Activated CD8-positive, alpha-beta T cell treated with anti-CD3 and anti-CD28 coated beads for 36 hours (primary cell): ENCODE data around the gene KLHDC7A. TPM values are rescaled to one million over a fixed set of nuclear protein-coding genes. Genes with fewer than 3 reads are reported as not detected.

Experiments
- ATAC-seq: fragments of 200-7000 bp; cut with Tn5 transposase; one replicate; pipeline ENCODE4 v1.10.0; 2021; ENCODE audit warnings: mild to moderate bottlenecking, moderate library complexity
- CTCF ChIA-PET: fragments of 350-600 bp; sonication (Branson Sonifier 250); formaldehyde crosslinking; loops from one replicate; lab custom pipeline; 2021; ENCODE audit warnings: antibody characterized with exemption; lab: Charles Lee
- POLR2A ChIA-PET: fragments of 350-600 bp; sonication (Branson Sonifier 250); formaldehyde crosslinking; loops from one replicate; lab custom pipeline; 2021; ENCODE audit warnings: antibody characterized with exemption; lab: Charles Lee
- DNase-seq: peaks from one replicate; pipeline ENCODE4 v3.0.0-alpha.2; 2020
- H3K27ac Mint-ChIP-seq: one replicate; pipeline ENCODE4 v1.8.0; 2021; ENCODE audit warnings: mild to moderate bottlenecking, mixed read lengths
- H3K27me3 Mint-ChIP-seq: one replicate; pipeline ENCODE4 v1.8.0; 2021; ENCODE audit warnings: mixed read lengths
- H3K36me3 Mint-ChIP-seq: one replicate; pipeline ENCODE4 v1.8.0; 2021; ENCODE audit warnings: low read depth, mixed read lengths
- H3K4me1 Mint-ChIP-seq: one replicate; pipeline ENCODE4 v1.8.0; 2021; ENCODE audit warnings: low read depth, mixed read lengths
- H3K4me3 Mint-ChIP-seq: one replicate; pipeline ENCODE4 v1.8.0; 2021; ENCODE audit warnings: mild to moderate bottlenecking, moderate library complexity, mixed read lengths
- H3K9me3 Mint-ChIP-seq: one replicate; pipeline ENCODE4 v1.8.0; 2021; ENCODE audit warnings: mixed read lengths
- intact Hi-C: fragments of 100-400 bp; cut with micrococcal nuclease; formaldehyde crosslinking; loops from one replicate; pipeline ENCODE4 v1.10.0; 2022
- total RNA-seq, 2 experiments: library from RNA; stranded (reverse); gene quantifications; one replicate each; pipeline ENCODE4 v1.2.3, GENCODE V29; 2021
- TF ChIP-seq, protein P1 (sequence below): fragments of 200-600 bp; IDR thresholded peaks from one replicate; pipeline ENCODE4 v1.8.0; 2022; ENCODE audit warnings: antibody characterized with exemption, mild to moderate bottlenecking

Gene KLHDC7A
- not detected for total RNA-seq

DNA sequence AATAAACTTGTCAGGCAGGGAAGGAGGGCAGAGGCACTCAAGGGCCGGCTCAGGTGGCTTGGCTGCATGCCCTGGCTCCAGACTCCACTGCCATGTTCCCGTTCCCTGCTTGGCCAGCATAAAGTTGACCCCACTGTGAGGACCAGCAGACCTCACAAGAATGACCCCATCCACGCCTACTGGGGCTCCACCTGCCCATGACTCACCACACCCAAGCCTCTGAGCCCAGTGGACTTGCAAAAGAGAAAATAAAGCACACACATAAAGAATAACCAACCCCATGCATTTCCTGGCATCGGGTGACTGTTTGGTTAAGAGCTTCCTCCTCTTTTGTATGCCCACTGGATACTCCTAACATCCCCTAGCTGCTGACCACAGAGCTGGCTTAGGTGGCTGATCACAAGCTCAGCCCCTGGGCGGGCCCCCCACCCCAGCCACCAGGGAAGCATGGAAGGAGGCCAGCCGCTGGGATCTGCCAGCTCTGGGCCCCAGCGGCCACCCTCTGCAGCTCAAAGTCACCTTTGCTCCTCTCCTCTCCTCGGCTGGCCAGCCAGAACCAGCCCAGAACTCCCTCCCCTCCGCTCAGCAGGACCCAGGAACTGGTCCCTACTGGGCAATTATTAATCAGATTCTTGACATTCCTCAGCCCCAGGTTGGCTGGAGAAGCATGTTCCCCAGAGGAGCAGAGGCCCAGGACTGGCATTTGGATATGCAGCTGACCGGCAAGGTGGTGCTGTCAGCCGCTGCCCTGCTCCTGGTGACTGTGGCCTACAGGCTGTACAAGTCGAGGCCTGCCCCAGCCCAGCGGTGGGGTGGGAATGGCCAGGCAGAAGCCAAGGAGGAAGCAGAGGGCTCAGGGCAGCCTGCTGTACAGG, at the start of gene KLHDC7A:
Gene KLHDC7A (plus strand): TSS at position 616 of the 875 bp plus-strand sequence. CDS start 52 bp downstream, at position 668.
- no peak within 1 kb of the TSS for H3K27ac Mint-ChIP-seq
- no peaks in the 10 kb centered on the region for H3K36me3 Mint-ChIP-seq
- H3K27me3 Mint-ChIP-seq, result no peaks in the 10 kb centered on the region
- TF ChIP-seq, protein P1, sequence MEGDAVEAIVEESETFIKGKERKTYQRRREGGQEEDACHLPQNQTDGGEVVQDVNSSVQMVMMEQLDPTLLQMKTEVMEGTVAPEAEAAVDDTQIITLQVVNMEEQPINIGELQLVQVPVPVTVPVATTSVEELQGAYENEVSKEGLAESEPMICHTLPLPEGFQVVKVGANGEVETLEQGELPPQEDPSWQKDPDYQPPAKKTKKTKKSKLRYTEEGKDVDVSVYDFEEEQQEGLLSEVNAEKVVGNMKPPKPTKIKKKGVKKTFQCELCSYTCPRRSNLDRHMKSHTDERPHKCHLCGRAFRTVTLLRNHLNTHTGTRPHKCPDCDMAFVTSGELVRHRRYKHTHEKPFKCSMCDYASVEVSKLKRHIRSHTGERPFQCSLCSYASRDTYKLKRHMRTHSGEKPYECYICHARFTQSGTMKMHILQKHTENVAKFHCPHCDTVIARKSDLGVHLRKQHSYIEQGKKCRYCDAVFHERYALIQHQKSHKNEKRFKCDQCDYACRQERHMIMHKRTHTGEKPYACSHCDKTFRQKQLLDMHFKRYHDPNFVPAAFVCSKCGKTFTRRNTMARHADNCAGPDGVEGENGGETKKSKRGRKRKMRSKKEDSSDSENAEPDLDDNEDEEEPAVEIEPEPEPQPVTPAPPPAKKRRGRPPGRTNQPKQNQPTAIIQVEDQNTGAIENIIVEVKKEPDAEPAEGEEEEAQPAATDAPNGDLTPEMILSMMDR, result no peak
- POLR2A ChIA-PET, result no interaction called here
- ATAC-seq (no peak), DNase-seq (no peak)
- intact Hi-C loops, result no loop called here
- no peaks in the 10 kb centered on the region for H3K9me3 Mint-ChIP-seq
- no peak within 1 kb of the TSS for H3K4me3 Mint-ChIP-seq
- CTCF ChIA-PET, result interaction anchor here (0.8 kb wide), 1 partner anchor 101 kb away, joined by 4 read pairs; no protein-coding TSS in a partner anchor
- no peaks in the 10 kb centered on the region for H3K4me1 Mint-ChIP-seq

DNA sequence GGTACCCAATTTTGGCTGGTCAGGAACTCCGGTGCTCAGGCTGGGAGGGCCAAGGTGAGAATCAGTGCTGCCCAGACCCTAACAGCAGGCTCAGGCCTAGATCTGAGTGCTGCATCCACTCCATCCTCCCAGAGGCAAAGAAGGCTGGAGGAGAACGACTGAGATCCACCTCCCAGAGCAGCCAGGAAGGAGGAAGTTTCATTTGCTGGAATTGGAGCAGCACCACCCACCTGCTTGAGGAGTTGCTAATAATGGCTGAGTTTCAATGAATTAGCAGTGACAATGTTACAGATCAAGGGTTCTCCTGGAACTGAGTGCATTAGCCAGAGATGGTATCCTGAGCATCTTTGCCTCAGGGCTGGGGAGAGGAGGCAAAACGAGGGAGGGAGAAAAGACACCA, 46.7 kb upstream of the KLHDC7A start:
- POLR2A ChIA-PET, result no interaction called here
- H3K4me1 Mint-ChIP-seq, result no peaks in the 10 kb centered on the region
- DNase-seq (no peak), ATAC-seq (no peak)
- H3K27me3 Mint-ChIP-seq, result peaks cover 7% of the 10 kb centered on the region
- no peak overlapping the region for H3K4me3 Mint-ChIP-seq
- intact Hi-C loops, result no loop called here
- H3K27ac Mint-ChIP-seq, result no peak overlapping the region
- peaks cover 12% of the 10 kb centered on the region for H3K9me3 Mint-ChIP-seq
- H3K36me3 Mint-ChIP-seq, result no peaks in the 10 kb centered on the region
- CTCF ChIA-PET, result no interaction called here
- TF ChIP-seq, protein P1, result no peak

DNA sequence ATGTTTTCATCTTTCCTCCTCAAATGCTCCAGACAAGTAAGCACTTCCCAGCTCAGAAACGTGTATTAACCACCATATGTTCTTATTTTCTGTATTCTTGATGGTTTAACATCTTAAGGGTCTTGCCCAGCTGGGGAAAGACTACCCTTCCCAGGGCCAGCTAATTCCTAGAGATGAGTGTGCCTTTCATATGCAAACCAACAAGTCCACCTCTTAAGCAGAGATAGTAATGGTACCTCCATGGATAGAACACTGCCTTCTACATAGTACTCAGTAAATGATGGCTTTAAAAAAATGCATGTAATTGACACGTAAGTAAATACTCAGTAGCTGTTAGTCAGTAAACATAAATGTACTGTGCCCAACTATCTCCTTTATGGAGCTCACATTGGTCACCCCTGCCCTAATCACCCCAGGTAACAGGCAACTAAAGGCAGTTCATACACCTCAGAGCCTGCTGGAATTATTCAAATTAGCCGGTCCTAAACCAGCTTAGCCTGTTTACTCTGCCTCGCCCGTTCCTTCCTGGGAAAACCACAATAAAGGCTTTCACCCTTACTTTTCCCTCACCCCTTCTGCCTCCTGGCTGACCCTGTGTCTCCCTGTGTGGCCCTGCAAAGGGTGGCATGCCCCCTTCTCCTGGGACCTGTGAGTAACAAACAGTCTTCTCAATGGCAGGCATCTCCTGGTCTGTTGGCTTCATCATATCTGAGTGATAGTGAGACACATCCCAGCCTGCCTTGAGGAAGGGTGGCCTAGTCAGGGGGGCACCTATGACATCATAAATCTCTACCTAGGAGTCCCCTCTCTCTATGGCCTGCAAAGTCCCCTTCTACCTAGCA, 40.1 kb upstream of the KLHDC7A start:
- no peak overlapping the region for H3K4me3 Mint-ChIP-seq
- H3K27me3 Mint-ChIP-seq, result no peaks in the 10 kb centered on the region
- no peaks in the 10 kb centered on the region for H3K36me3 Mint-ChIP-seq
- no peak overlapping the region for H3K27ac Mint-ChIP-seq
- no peaks in the 10 kb centered on the region for H3K4me1 Mint-ChIP-seq
- intact Hi-C loops, result no loop called here
- H3K9me3 Mint-ChIP-seq, result peaks cover 8% of the 10 kb centered on the region
- TF ChIP-seq, protein P1, result no peak
- ChIA-PET POLR2A (no interaction called here), CTCF (no interaction called here)
- ATAC-seq, result no peak
- no peak for DNase-seq

DNA sequence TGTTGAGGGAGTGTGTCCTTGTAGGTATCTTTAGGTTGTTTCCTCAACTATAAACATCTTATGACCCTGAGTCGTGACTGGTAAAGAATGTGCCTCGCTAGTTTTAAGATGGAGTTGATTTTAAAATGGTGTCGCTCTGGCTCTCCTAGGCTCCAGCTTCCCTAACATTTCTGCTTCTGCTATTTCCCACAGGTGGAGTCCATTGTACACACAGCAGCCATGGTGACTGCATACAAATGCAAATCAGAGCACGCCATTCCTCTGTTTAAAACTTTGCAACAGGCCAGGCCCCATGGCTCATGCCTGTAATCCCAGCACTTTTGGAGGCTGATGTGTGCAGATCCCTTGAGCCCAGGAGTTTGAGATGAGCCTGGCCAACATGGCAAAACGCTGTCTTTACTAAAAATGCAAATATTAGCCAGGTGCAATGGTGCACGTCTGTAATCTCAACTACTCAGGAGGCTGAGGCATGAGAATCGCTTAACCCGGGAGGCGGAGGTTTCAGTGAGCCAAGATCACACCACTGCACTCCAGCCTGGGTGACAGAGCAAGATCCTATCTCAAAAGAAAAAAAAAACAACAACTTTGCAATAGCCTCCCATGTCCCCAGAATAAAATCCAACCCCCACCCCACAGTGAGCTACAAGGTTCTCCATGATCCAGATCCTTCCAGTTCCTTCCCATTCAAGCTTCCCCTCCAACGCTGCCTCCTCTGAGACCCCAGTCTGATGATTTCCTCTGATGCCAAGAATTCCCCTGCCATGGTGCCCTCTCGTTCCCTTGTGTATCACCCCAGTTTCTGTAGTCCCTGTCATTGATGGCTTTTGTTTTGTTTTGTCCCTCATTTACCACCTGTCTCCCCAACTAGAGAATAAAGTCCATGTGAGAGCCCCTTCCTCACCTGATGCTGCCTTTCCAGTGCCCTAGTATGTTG, 36.9 kb upstream of the KLHDC7A start:
- POLR2A ChIA-PET, result no interaction called here

More for the DNA sequence above, 36.9 kb upstream of the KLHDC7A start:
- no peak for DNase-seq
- intact Hi-C loops, result no loop called here
- Mint-ChIP-seq H3K27ac (no peak overlapping the region), H3K9me3 (peaks cover 4% of the 10 kb centered on the region), H3K4me3 (no peak overlapping the region), H3K27me3 (peaks cover 4% of the 10 kb centered on the region), H3K36me3 (no peaks in the 10 kb centered on the region), H3K4me1 (no peaks in the 10 kb centered on the region)
- CTCF ChIA-PET, result no interaction called here
- ATAC-seq, result no peak
- TF ChIP-seq, protein P1, result no peak
